PFSK-1 (cell line): ENCODE data around the gene POC1B.

Experiments used
- FOXP2 ChIP-seq: optimal IDR thresholded peaks from 2 replicates; pipeline ENCODE3; 2011; ENCODE audit warnings: borderline replicate concordance, control low read depth, inconsistent platforms; ENCODE audit not compliant: insufficient read depth; ENCODE audit errors: extremely low read length, extremely low read depth
- POLR2AphosphoS5 ChIP-seq: IDR thresholded peaks from 2 replicates; pipeline ENCODE4 v1.6.1; 2012; ENCODE audit warnings: low read depth, mild to moderate bottlenecking, control low read depth, low read length, moderate library complexity
- REST ChIP-seq, 2 experiments: IDR thresholded peaks; 2 replicates each; pipeline versions ENCODE4 v1.6.1 to v1.8.0; 2011 to 2012; ENCODE audit warnings: low read depth in 2 of 2, low read length in 2 of 2, control low read depth in 1 of 2, inconsistent platforms in 1 of 2, mild to moderate bottlenecking in 1 of 2, moderate library complexity in 1 of 2; ENCODE audit not compliant: insufficient read depth in 1 of 2
- SIN3A ChIP-seq: IDR thresholded peaks from 2 replicates; pipeline ENCODE4 v1.6.1; 2012; ENCODE audit warnings: mild to moderate bottlenecking, low read length, moderate library complexity, borderline replicate concordance; ENCODE audit not compliant: insufficient read depth
- TAF1 ChIP-seq: IDR thresholded peaks from 2 replicates; pipeline ENCODE4 v1.6.1; 2012; ENCODE audit warnings: low read length, control low read depth, borderline replicate concordance; ENCODE audit not compliant: insufficient read depth

The POC1B gene

GRCh38 chr12:89461190-89461589 is 64.7 kb downstream of the POC1B start:
- no peak for TF ChIP-seq TAF1
- no peak for TF ChIP-seq SIN3A

- TF ChIP-seq TAF1, result no peak
- TF ChIP-seq POLR2AphosphoS5, result no peak
- no peak for TF ChIP-seq FOXP2
- TF ChIP-seq SIN3A, result no peak
- no peak for TF ChIP-seq REST (IDR thresholded peaks at IDR 0.05; ENCODE audit: insufficient read depth in 1 of 2, low read depth in 2 of 2, low read length in 2 of 2)
Observed at GRCh38 chr12:89456565-89456964, 69.3 kb downstream of the POC1B start.

GRCh38 chr12:89454080-89454848 is 71.6 kb downstream of the POC1B start:
- TF ChIP-seq REST (IDR thresholded peaks at IDR 0.05; ENCODE audit: insufficient read depth in 1 of 2, low read depth in 2 of 2, low read length in 2 of 2), result no peak
- no peak for TF ChIP-seq TAF1
- TF ChIP-seq FOXP2, result no peak
- no peak for TF ChIP-seq POLR2AphosphoS5
- no peak for TF ChIP-seq SIN3A

GRCh38 chr12:89453121-89453978 is 72.5 kb downstream of the POC1B start:
- TF ChIP-seq FOXP2 (no peak), TAF1 (no peak), REST (IDR thresholded peaks at IDR 0.05; ENCODE audit: insufficient read depth in 1 of 2, low read depth in 2 of 2, low read length in 2 of 2) (no peak)

- peak; percentile 56 for TF ChIP-seq POLR2AphosphoS5
- TF ChIP-seq FOXP2, result no peak
- TF ChIP-seq REST (IDR thresholded peaks at IDR 0.05; ENCODE audit: insufficient read depth in 1 of 2, low read depth in 2 of 2, low read length in 2 of 2), result peak in 1 of 2 experiments; percentile 79; a peak in 2 of 4 replicates
- peak; percentile 34; the same call in 1 of the 2 replicates for TF ChIP-seq TAF1
- TF ChIP-seq SIN3A, result peak; percentile 65; the same call in 1 of the 2 replicates
Observed at GRCh38 chr12:89451841-89452251, 74.0 kb downstream of the POC1B start.
